GM12878 (cell line): ENCODE measurements around the gene PLB1. TPM values are rescaled to one million over a fixed set of nuclear protein-coding genes. Genes with fewer than 3 reads are reported as not detected.

Experiments used
- BCL3 ChIP-seq: IDR thresholded peaks from 2 replicates; pipeline ENCODE4 v1.6.1; 2011; ENCODE audit warnings: borderline replicate concordance, low read depth, mild to moderate bottlenecking, moderate library complexity, low read length; ENCODE audit not compliant: insufficient read depth, poor library complexity, severe bottlenecking
- CHD1 ChIP-seq: IDR thresholded peaks from 2 replicates; pipeline ENCODE4 v1.6.1; 2012; ENCODE audit warnings: low read depth, low read length, improper control_type of control experiment
- CTCF ChIP-seq, 3 experiments: IDR thresholded peaks in 2 of 3; conservative IDR thresholded peaks in 1 of 3; 2 replicates each; pipeline ENCODE4 v1.5.1; 2011; ENCODE audit warnings: low read depth in 3 of 3, low read length in 3 of 3, mild to moderate bottlenecking in 3 of 3, control low read depth in 2 of 3, moderate library complexity in 2 of 3, inconsistent platforms in 1 of 3, mixed read lengths in 1 of 3; ENCODE audit not compliant: control insufficient read depth in 2 of 3, insufficient read depth in 1 of 3; ENCODE audit errors: extremely low read depth in 1 of 3
- EED ChIP-seq: sonication (generic); IDR thresholded peaks from 2 replicates; pipeline ENCODE4 v1.6.1; 2016; ENCODE audit warnings: antibody characterized with exemption, low read depth
- FOXM1 ChIP-seq: IDR thresholded peaks from 2 replicates; pipeline ENCODE4 v1.6.1; 2012; ENCODE audit warnings: low read depth, mild to moderate bottlenecking, inconsistent platforms, low read length, moderate library complexity
- GABPA ChIP-seq: IDR thresholded peaks from 2 replicates; pipeline ENCODE4 v1.6.1; 2014; ENCODE audit warnings: antibody characterized with exemption, low read depth, mild to moderate bottlenecking, inconsistent platforms
- IKZF1 ChIP-seq: fragments of 450-650 bp; conservative IDR thresholded peaks from 2 replicates; pipeline ENCODE4 v1.6.1; 2017; ENCODE audit warnings: antibody characterized with exemption, mild to moderate bottlenecking
- IRF3 ChIP-seq: fragments of 450-650 bp; IDR thresholded peaks from 2 replicates; pipeline ENCODE4 v1.6.1; 2014; ENCODE audit warnings: mild to moderate bottlenecking
- MEF2A ChIP-seq: IDR thresholded peaks from 2 replicates; pipeline ENCODE4 v1.6.1; 2011; ENCODE audit warnings: low read depth, mild to moderate bottlenecking, low read length, moderate library complexity; ENCODE audit not compliant: insufficient read depth
- MYB ChIP-seq: fragments of 150-350 bp; IDR thresholded peaks from 2 replicates; pipeline ENCODE4 v1.6.1; 2014; ENCODE audit warnings: mild to moderate bottlenecking, low read depth, low read length, borderline replicate concordance
- NFXL1 ChIP-seq: fragments of 450-650 bp; IDR thresholded peaks from 2 replicates; pipeline ENCODE4 v1.6.1; 2017; ENCODE audit warnings: antibody characterized with exemption, mild to moderate bottlenecking, borderline replicate concordance
- NFYA ChIP-seq: IDR thresholded peaks from 2 replicates; pipeline ENCODE4 v1.6.1; 2011; ENCODE audit warnings: low read depth, mild to moderate bottlenecking, low read length, improper control_type of control experiment, borderline replicate concordance
- POLR2AphosphoS5 ChIP-seq: IDR thresholded peaks from 2 replicates; pipeline ENCODE4 v1.6.1; 2011; ENCODE audit warnings: mild to moderate bottlenecking, low read length, inconsistent platforms
- RBBP5 ChIP-seq: fragments of 200-600 bp; sonication (generic); conservative IDR thresholded peaks from 2 replicates; pipeline ENCODE4 v1.6.1; 2016
- RUNX3 ChIP-seq: IDR thresholded peaks from 2 replicates; pipeline ENCODE4 v1.6.1; 2012; ENCODE audit warnings: low read length, inconsistent platforms
- SRF ChIP-seq, 2 experiments: IDR thresholded peaks; 2 replicates each; pipeline ENCODE4 v1.6.1; 2011; ENCODE audit warnings: low read depth in 2 of 2, low read length in 2 of 2, mild to moderate bottlenecking in 1 of 2, moderate library complexity in 1 of 2
- YBX1 ChIP-seq: fragments of 450-650 bp; IDR thresholded peaks from 2 replicates; pipeline ENCODE4 v1.6.1; 2016; ENCODE audit warnings: antibody characterized with exemption
- ZBTB4 ChIP-seq: fragments of 450-650 bp; formaldehyde crosslinking; IDR thresholded peaks from 2 replicates; pipeline ENCODE4 v1.4.0; 2022; ENCODE audit warnings: mild to moderate bottlenecking, moderate library complexity
- ZSCAN29 ChIP-seq: fragments of 450-650 bp; IDR thresholded peaks from 2 replicates; pipeline ENCODE4 v1.6.1; 2017; ENCODE audit warnings: mild to moderate bottlenecking, moderate library complexity
- polyA plus RNA-seq, 11 experiments: library from polyadenylated mRNA; depleted of rRNA in 4 of 11; unstranded in 6 of 11; stranded (reverse) in 5 of 11; fragments of >200 nt; fragmentation: Nextera tagmentation in 4 of 11; fragmentation: Illumina TruSeq in 1 of 11; extraction: Ambion mirVana in 4 of 11; extraction: Trizol in 1 of 11; gene quantifications; 1 replicate in 1 of 11; 2 replicates in 10 of 11; pipeline versions ENCODE4 v1.2.1 to v1.2.3, GENCODE V29; 2011 to 2016; ENCODE audit warnings: inconsistent platforms in 2 of 11, missing spikeins in 2 of 11, low read depth in 1 of 11
- total RNA-seq, 4 experiments: library from RNA; depleted of rRNA in 3 of 4; stranded (reverse); fragments of >200 nt in 3 of 4; fragmentation: Illumina TruSeq in 1 of 4; extraction: Trizol in 1 of 4; gene quantifications; 2 replicates each; pipeline versions ENCODE4 v1.2.1 to v1.2.3, GENCODE V29; 2013 to 2021

The PLB1 gene
- total and polyA plus RNA-seq, 10 of the 15 experiments (the other 5 are each of a cell fraction or from before 2014, with no cell fraction given), result 0.03 to 0.49 (median 0.28) TPM

GRCh38 chr2:28566521-28567041 lies 70.7 kb downstream of the PLB1 start (continued):
- 0 out of 2 replicates have a peak, but pooled peaks have one; percentile 34 for TF ChIP-seq MEF2A
- TF ChIP-seq ZBTB4, result no peak
- TF ChIP-seq CTCF (IDR thresholded peaks at IDR 0.05 in 2 of 3, conservative IDR thresholded peaks at IDR 0.05 in 1 of 3; ENCODE audit: control insufficient read depth in 2 of 3, extremely low read depth in 1 of 3, insufficient read depth in 1 of 3, low read depth in 3 of 3, low read length in 3 of 3), result peak; percentile 98 to 100 (median 100); a peak in 5 of 6 replicates
- TF ChIP-seq ZSCAN29, result no peak
- peak; percentile 80 for TF ChIP-seq BCL3
- no peak for TF ChIP-seq YBX1
- no peak for TF ChIP-seq NFYA
- TF ChIP-seq POLR2AphosphoS5, result no peak
- peak; percentile 56; the same call in 1 of the 2 replicates for TF ChIP-seq RUNX3
- no peak for TF ChIP-seq IRF3
- no peak for TF ChIP-seq RBBP5
- TF ChIP-seq GABPA, result no peak
- TF ChIP-seq SRF (IDR thresholded peaks at IDR 0.05; ENCODE audit: low read depth in 2 of 2, low read length in 2 of 2), result 0 out of 4 replicates have a peak, but pooled peaks of 1 of the 2 experiments have one; percentile 30
- peak; percentile 49; the same call in 1 of the 2 replicates for TF ChIP-seq IKZF1
- no peak for TF ChIP-seq EED
- TF ChIP-seq CHD1, result no peak
- peak; percentile 74 for TF ChIP-seq FOXM1
- no peak for TF ChIP-seq MYB
- TF ChIP-seq NFXL1, result no peak
